HepG2 (cell line): Measurements from ENCODE around the gene OAF. TPM values are rescaled to one million over a fixed set of nuclear protein-coding genes. Genes with fewer than 3 reads are reported as not detected.

ENCODE experiments used
- ATAC-seq: fragments of 200-7000 bp; cut with Tn5 transposase; 3 replicates; pipeline ENCODE4 v1.9.1; 2020; ENCODE audit warnings: mild to moderate bottlenecking, moderate library complexity
- BruUV-seq: library from RNA; stranded (reverse); fragments of 400-500 nt; replicated peaks from 2 replicates; lab custom pipeline; 2021; lab: Mats Ljungman, UMichigan
- CTCF ChIA-PET: fragments of 300-600 bp; formaldehyde crosslinking; extraction: SDS; loops from one replicate; lab custom pipeline; 2021; ENCODE audit warnings: low total read pairs, inconsistent platforms, low intra/inter-chr PET ratio; lab: Yijun Ruan, JAX
- POLR2A ChIA-PET: fragments of 350-600 bp; sonication (Branson Sonifier 250); formaldehyde crosslinking; loops from one replicate; lab custom pipeline; 2020; ENCODE audit warnings: antibody characterized with exemption, inconsistent platforms; lab: Yijun Ruan, JAX
- DNase-seq: peaks from one replicate; pipeline ENCODE4 v3.0.0-alpha.2; 2015; ENCODE audit warnings: low spot score
- FAIRE-seq: peaks from 3 replicates; lab custom pipeline; 2011; peaks lifted over from hg19 to GRCh38; lab: Jason Lieb, UNC
- H2AFZ ChIP-seq: one replicate; pipeline ENCODE4 v1.6.1; 2011; ENCODE audit warnings: low read length, inconsistent platforms
- H3K27ac ChIP-seq: fragments of 300-600 bp; 3 replicates; pipeline ENCODE4 v1.8.0; 2011; ENCODE audit warnings: mixed run types, mild to moderate bottlenecking, mixed read lengths, low read length, inconsistent platforms; ENCODE audit not compliant: insufficient read depth; ENCODE audit errors: extremely low read length
- H3K27me3 ChIP-seq, 2 experiments: fragments of 200-600 bp in 1 of 2; 2 replicates in 1 of 2; 3 replicates in 1 of 2; pipeline versions ENCODE4 v1.6.0 to v1.8.0; 2011; ENCODE audit warnings: low read length in 2 of 2, mild to moderate bottlenecking in 2 of 2, moderate library complexity in 2 of 2, inconsistent platforms in 1 of 2; ENCODE audit not compliant: insufficient read depth in 2 of 2, control insufficient read depth in 1 of 2
- H3K36me3 ChIP-seq, 2 experiments: fragments of 200-600 bp in 1 of 2; replicated peaks in 1 of 2; 2 replicates in 1 of 2; 3 replicates in 1 of 2; pipeline versions ENCODE4 v1.5.1 to v1.8.0; 2011; ENCODE audit warnings: low read length in 2 of 2, inconsistent platforms in 1 of 2; ENCODE audit not compliant: insufficient read depth in 2 of 2, control insufficient read depth in 1 of 2
- H3K4me1 ChIP-seq: 2 replicates; pipeline ENCODE4 v1.5.1; 2012; ENCODE audit warnings: low read length, inconsistent platforms; ENCODE audit not compliant: insufficient read depth
- H3K4me2 ChIP-seq: 2 replicates; pipeline ENCODE4 v1.6.0; 2011; ENCODE audit warnings: low read depth, low read length, inconsistent platforms
- H3K4me3 ChIP-seq, 3 experiments: fragments of 200-600 bp in 1 of 3; sonication (generic), shearing (Covaris generic) in 1 of 3; replicated peaks in 1 of 3; 2 replicates each; pipeline ENCODE4 v1.5.1; 2011 to 2016; ENCODE audit warnings: low read length in 3 of 3, inconsistent platforms in 2 of 3, low read depth in 2 of 3, mild to moderate bottlenecking in 2 of 3, control low read depth in 1 of 3, mixed read lengths in 1 of 3; ENCODE audit not compliant: insufficient read depth in 1 of 3
- H3K79me2 ChIP-seq: one replicate; pipeline ENCODE4 v1.6.1; 2011; ENCODE audit warnings: low read length, inconsistent platforms; ENCODE audit not compliant: insufficient read depth
- H3K9ac ChIP-seq: 2 replicates; pipeline ENCODE4 v1.6.0; 2011; ENCODE audit warnings: mild to moderate bottlenecking, low read depth, low read length, inconsistent platforms; ENCODE audit not compliant: insufficient read depth
- H3K9me3 ChIP-seq: 2 replicates; pipeline ENCODE4 v1.5.1; 2012; ENCODE audit warnings: mild to moderate bottlenecking, low read length
- H4K20me1 ChIP-seq: 2 replicates; pipeline ENCODE4 v1.6.0; 2011; ENCODE audit warnings: inconsistent platforms, mild to moderate bottlenecking, low read length, moderate library complexity; ENCODE audit not compliant: insufficient read depth
- HNRNPLL ChIP-seq: fragments of 200-400 bp; formaldehyde crosslinking; IDR thresholded peaks from 2 replicates; pipeline ENCODE4 v1.6.1; 2017; ENCODE audit warnings: mild to moderate bottlenecking, low read depth, low read length; ENCODE audit not compliant: poor library complexity, severe bottlenecking
- WGBS: methylation state at CpG from one replicate; pipeline ENCODE4 v1.1.6; 2017; ENCODE audit warnings: low lambda C conversion rate; 5-methylcytosine and 5-hydroxymethylcytosine counted together
- in situ Hi-C: cut with HindIII; loops from 2 replicates; pipeline ENCODE4 v1.10.0; 2017; ENCODE audit warnings: low pct_unique_long_range_greater_than_20kb; ENCODE audit not compliant: extremely low pct_ligation_motif_present
- intact Hi-C: fragments of 100-400 bp; cut with micrococcal nuclease; formaldehyde crosslinking; loops from one replicate; pipeline ENCODE4 v1.10.0; 2022; ENCODE audit not compliant: unreplicated experiment
- polyA plus RNA-seq, 8 experiments: library from polyadenylated mRNA; depleted of rRNA in 3 of 8; stranded (reverse) in 7 of 8; unstranded in 1 of 8; fragments of >200 nt; fragmentation: Illumina TruSeq in 4 of 8; extraction: Trizol in 4 of 8; gene quantifications; 2 replicates each; pipeline versions ENCODE4 v1.2.1 to v1.2.3, GENCODE V29; 2011 to 2016; ENCODE audit warnings: low read depth in 4 of 8, missing spikeins in 1 of 8, mixed read lengths in 1 of 8; ENCODE audit not compliant: insufficient read depth in 1 of 8
- total RNA-seq, 5 experiments: library from RNA; depleted of rRNA; stranded (reverse); fragments of >200 nt; fragmentation: Illumina TruSeq; extraction: Trizol; gene quantifications; 2 replicates each; pipeline ENCODE4 v1.2.3, GENCODE V29; 2016; ENCODE audit warnings: low read depth in 1 of 5
- TF ChIP-seq, protein P1 (sequence below): sonication (generic); formaldehyde crosslinking; IDR thresholded peaks from 2 replicates; pipeline ENCODE4 v1.4.0; 2020; ENCODE audit warnings: missing genetic modification reagents
- TF ChIP-seq, protein P2 (sequence below): sonication (generic); formaldehyde crosslinking; IDR thresholded peaks from 2 replicates; pipeline ENCODE4 v1.4.0; 2020; ENCODE audit warnings: missing genetic modification reagents

OAF gene
- total and polyA plus RNA-seq, 2 of the 13 experiments (the other 11 are each of a cell fraction or from before 2014, with no cell fraction given): 63.7 to 94.6 TPM

DNA sequence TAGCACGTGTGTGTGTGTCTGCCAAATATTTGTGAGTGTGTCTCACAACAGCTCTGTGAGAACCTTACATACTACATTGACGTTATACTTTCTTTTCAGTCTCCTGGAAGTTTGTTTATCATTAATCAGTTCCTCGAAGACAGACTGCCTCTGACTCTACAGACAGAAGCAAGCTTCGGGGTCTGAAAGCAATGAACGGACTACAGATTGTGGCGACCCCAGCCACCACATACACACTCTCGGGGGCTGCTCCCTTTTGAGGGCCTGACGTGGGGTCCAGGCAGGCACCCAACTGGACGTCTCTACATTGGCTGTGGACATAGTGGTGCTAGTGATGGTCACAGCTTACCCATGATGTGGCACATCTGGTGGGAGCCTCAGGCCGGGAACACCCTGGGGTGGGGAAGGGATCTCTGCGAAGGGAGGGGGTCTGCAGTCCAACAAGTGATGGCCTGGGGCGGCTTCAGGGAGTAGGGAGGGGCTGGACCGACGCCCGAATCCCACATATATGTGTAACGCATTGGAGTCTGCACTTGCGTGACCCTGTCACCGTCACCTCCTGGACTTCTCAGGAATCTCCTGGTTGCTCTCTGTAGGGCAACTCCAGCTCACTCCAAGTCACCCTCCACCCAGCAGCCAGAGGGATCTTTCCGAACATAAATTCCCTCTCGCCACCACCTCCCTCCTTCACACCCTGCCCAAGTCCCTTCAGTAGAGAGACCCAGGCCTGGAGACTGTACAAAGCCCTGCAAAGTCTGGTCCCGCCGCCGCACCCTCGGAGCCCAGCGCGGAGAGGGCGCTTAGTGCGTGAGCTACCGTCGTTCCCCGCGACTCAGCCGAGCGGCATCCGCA is 42.5 kb upstream of the OAF start:
- no peaks in the 10 kb centered on the region for H4K20me1 ChIP-seq
- peak overlapping the region; percentile 83 for H3K4me2 ChIP-seq
- intact Hi-C loops: no loop called here
- H3K36me3 ChIP-seq: no peaks in the 10 kb centered on the region
- no peaks in the 10 kb centered on the region for H3K79me2 ChIP-seq
- H3K4me3 ChIP-seq: peak overlapping the region in 2 of 3 experiments; percentile 50 to 68; a peak in 4 of 6 replicates
- ATAC-seq (peak; percentile 25; the same call in 2 of the 3 replicates), DNase-seq (no peak), FAIRE-seq (no peak)
- no peak overlapping the region for H2AFZ ChIP-seq
- CTCF ChIA-PET: interaction anchor here (1.0 to 2.1 kb wide), 4 partner anchors 62 to 135 kb away, joined by 3 to 8 read pairs (median 4); no protein-coding TSS in a partner anchor
- peaks cover 19% of the 10 kb centered on the region for H3K4me1 ChIP-seq
- H3K27me3 ChIP-seq: peaks cover 6 to 34% of the 10 kb centered on the region in 2 experiments; a peak in 4 of 5 replicates
- H3K9me3 ChIP-seq: no peaks in the 10 kb centered on the region
- H3K9ac ChIP-seq: peak overlapping the region; percentile 28; the same call in 1 of the 2 replicates
- POLR2A ChIA-PET: interaction anchor here (0.8 kb wide), 1 partner anchor 29 kb away, joined by 3 read pairs; no protein-coding TSS in a partner anchor
- no TSS peak for BruUV-seq
- 58% methylated on average over 30 of the region's 35 CpGs for WGBS
- H3K27ac ChIP-seq: no peak overlapping the region
- in situ Hi-C loops: no loop called here
- peak; percentile 74 for TF ChIP-seq HNRNPLL
- TF ChIP-seq, protein P1, sequence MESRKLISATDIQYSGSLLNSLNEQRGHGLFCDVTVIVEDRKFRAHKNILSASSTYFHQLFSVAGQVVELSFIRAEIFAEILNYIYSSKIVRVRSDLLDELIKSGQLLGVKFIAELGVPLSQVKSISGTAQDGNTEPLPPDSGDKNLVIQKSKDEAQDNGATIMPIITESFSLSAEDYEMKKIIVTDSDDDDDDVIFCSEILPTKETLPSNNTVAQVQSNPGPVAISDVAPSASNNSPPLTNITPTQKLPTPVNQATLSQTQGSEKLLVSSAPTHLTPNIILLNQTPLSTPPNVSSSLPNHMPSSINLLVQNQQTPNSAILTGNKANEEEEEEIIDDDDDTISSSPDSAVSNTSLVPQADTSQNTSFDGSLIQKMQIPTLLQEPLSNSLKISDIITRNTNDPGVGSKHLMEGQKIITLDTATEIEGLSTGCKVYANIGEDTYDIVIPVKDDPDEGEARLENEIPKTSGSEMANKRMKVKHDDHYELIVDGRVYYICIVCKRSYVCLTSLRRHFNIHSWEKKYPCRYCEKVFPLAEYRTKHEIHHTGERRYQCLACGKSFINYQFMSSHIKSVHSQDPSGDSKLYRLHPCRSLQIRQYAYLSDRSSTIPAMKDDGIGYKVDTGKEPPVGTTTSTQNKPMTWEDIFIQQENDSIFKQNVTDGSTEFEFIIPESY: 0 out of 2 replicates have a peak, but pooled peaks have one; percentile 1
- TF ChIP-seq, protein P2, sequence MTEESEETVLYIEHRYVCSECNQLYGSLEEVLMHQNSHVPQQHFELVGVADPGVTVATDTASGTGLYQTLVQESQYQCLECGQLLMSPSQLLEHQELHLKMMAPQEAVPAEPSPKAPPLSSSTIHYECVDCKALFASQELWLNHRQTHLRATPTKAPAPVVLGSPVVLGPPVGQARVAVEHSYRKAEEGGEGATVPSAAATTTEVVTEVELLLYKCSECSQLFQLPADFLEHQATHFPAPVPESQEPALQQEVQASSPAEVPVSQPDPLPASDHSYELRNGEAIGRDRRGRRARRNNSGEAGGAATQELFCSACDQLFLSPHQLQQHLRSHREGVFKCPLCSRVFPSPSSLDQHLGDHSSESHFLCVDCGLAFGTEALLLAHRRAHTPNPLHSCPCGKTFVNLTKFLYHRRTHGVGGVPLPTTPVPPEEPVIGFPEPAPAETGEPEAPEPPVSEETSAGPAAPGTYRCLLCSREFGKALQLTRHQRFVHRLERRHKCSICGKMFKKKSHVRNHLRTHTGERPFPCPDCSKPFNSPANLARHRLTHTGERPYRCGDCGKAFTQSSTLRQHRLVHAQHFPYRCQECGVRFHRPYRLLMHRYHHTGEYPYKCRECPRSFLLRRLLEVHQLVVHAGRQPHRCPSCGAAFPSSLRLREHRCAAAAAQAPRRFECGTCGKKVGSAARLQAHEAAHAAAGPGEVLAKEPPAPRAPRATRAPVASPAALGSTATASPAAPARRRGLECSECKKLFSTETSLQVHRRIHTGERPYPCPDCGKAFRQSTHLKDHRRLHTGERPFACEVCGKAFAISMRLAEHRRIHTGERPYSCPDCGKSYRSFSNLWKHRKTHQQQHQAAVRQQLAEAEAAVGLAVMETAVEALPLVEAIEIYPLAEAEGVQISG (CRISPR knock-in tag): no peak
